H1 (cell line): ENCODE measurements around the gene NTN5. TPM values are rescaled to one million over a fixed set of nuclear protein-coding genes. Genes with fewer than 3 reads are reported as not detected.

ENCODE experiments used
- FOSL1 ChIP-seq: IDR thresholded peaks from 2 replicates; pipeline ENCODE4 v1.6.1; 2011; ENCODE audit warnings: mild to moderate bottlenecking, low read depth, low read length, moderate library complexity; ENCODE audit not compliant: insufficient read depth
- KDM5A ChIP-seq: fragments of 200-600 bp; IDR thresholded peaks from 2 replicates; pipeline ENCODE4 v1.7.1; 2012; ENCODE audit warnings: mild to moderate bottlenecking, low read length, inconsistent platforms, mixed read lengths
- RAD21 ChIP-seq, 2 experiments: IDR thresholded peaks in 1 of 2; conservative IDR thresholded peaks in 1 of 2; 2 replicates each; pipeline ENCODE4 v1.6.1; 2011; ENCODE audit warnings: low read depth in 2 of 2, low read length in 2 of 2, improper control_type of control experiment in 1 of 2, inconsistent platforms in 1 of 2, mild to moderate bottlenecking in 1 of 2, moderate library complexity in 1 of 2
- RNF2 ChIP-seq: fragments of 200-900, 300-1000 bp; sonication (generic); IDR thresholded peaks from 2 replicates; pipeline ENCODE4 v1.7.1; 2016; ENCODE audit warnings: borderline replicate concordance, low read depth, mild to moderate bottlenecking, antibody characterized with exemption, low read length; ENCODE audit not compliant: poor library complexity, severe bottlenecking; ENCODE audit errors: missing control alignments
- SIRT6 ChIP-seq: IDR thresholded peaks from one replicate; pipeline ENCODE4 v1.7.1; 2012; ENCODE audit warnings: low read length, inconsistent platforms
- SUZ12 ChIP-seq: fragments of 200-600 bp; sonication (generic); IDR thresholded peaks from 2 replicates; pipeline ENCODE4 v1.6.1; 2012; ENCODE audit warnings: mild to moderate bottlenecking, inconsistent platforms, low read length, moderate library complexity, mixed read lengths
- polyA plus RNA-seq, 7 experiments: library from polyadenylated mRNA; depleted of rRNA in 3 of 7; stranded (reverse) in 5 of 7; unstranded in 2 of 7; fragments of >200 nt in 5 of 7; fragments of 200-250 nt in 2 of 7; gene quantifications; 1 replicate in 5 of 7; 2 replicates in 1 of 7; 4 replicates in 1 of 7; pipeline versions ENCODE4 v1.2.1 to v1.2.3, GENCODE V29; 2011 to 2013; ENCODE audit warnings: missing spikeins in 2 of 7, mixed read lengths in 2 of 7
- total RNA-seq: library from RNA; stranded (reverse); fragmentation: NEBNext Ultra II Directional; extraction: Animal tissue kit (Norgen Biotek cat#: 25700); gene quantifications from 2 replicates; pipeline ENCODE4 v1.2.1, GENCODE V29; 2021

The NTN5 gene
- total and polyA plus RNA-seq, 2 of the 8 experiments (the other 6 are each of a cell fraction or from before 2014, with no cell fraction given), result 0.47 to 0.85 TPM

DNA sequence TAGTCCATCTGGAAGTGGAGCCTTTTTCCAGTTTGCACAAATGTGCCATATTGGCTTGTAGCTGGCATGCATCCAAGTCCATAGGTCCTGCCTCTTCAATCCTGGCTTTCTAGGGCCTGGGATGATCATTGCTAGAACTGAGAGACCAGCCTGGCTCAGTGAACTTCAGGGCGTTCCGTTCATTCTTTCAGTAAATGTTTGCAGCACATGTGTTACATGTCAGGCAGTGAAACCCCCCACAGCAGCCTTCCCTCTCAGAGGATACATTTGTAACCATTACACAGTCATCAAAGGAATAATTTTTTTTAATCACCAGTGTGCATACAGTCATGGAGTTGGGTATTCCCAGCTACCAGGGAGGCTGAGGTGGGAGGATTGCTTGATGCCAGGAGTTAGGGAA is 32.6 kb upstream of the NTN5 start (continued):
- TF ChIP-seq RAD21 (IDR thresholded peaks at IDR 0.05 in 1 of 2, conservative IDR thresholded peaks at IDR 0.05 in 1 of 2; ENCODE audit: low read depth in 2 of 2, low read length in 2 of 2) (no peak), RNF2 (no peak), FOSL1 (no peak), SIRT6 (no peak), KDM5A (no peak), SUZ12 (no peak)
